GM21367 (cell line): ENCODE data around the gene FCGBP.
"Not testable (repeated sequence)": the region's sequence is repeated elsewhere in the genome, so short reads cannot be mapped to it uniquely, and the experiment has no call there.

ENCODE experiments used
- ATAC-seq: cut with Tn5 transposase; IDR thresholded peaks from one replicate; pipeline ENCODE4 v1.9.1; 2021; ENCODE audit not compliant: unreplicated experiment

Gene FCGBP

DNA sequence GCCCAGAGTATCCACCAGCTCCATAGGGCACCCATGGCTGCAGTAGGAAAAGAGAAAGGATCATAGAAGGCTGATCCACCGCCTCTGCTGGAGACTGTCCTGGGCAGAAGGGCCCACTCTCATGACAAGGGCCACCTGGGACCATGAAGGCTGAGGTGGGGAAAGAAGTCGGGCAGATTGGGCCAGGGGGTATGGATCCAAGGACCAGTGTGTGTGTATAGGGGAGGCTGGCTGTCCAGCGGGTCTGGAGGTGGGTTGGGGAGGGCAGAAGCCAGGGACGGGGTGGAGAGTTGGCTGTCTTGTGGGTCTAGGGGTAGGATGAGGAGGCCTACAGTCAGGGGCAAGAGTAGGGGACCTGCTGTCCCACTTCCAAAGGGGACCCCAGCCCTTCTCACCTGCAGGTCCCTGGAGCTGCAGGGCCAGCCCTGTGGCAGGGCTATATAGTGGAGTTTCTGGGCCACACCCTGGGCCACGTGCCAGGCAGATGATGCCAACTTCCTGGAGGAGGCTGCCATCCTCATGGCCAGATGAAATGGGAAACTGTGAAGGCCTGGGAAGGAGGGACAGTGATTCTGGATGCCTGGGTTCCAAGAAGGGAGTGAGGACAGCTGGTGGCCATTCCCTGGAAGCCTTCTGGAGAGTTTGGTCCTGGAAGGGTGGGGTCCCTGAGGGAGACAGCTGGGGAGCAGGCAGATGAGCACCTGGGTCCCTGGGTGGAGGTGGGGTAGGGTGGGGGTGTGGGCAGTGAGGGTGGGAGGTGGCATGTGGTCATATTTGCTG lies at the start of gene FCGBP:
Gene FCGBP, minus strand, starts transcription at position 51 of the 780 bp plus-strand sequence.
- no peak for ATAC-seq

DNA sequence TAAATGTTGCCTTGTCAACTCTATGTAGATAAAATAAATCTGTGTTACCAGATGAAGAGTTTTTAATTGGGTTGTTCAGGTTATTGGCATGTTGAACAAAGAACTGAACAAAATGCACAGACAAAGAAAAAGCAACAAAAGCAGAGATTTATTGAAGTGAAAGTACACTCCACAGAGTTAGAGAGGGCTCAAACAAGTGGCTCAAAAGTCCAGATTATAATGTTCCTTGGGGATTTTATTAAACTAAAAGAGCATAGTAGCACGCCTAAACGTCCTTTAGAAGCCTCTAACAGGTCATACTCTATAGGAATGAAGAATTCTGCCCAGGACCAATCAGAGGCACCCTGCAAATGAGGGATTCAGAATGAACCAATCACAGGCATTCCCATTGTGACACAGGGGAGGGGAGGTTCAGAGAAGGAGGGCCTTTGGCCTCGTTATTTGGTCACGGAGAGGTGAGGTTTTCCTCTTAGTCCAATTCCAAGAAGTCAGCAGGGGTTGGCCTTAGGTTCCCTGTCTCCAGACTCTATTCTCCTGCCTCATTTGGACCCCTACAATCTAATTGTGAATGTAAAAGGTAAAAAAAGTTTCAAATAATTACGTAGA lies 49.4 kb upstream of the FCGBP start:
- no peak for ATAC-seq

DNA sequence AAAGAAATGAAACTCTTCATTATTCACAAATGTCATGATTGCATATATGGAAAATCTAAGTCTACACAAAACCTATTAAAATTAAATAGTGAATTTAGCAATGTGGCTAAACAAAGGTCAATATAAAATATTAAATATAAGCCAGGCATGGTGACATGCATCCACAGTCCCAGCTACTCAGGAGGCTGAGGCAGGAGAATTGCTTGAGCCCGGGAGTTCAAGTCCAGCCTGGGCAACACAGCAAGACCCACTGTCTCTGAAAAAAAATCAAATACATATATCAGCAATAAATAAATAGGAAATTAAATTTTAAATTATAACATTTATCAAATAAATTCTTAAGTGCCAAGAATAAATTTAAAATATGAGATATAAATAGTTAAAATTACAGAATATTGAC lies 48.4 kb upstream of the FCGBP start:
- no peak for ATAC-seq

DNA sequence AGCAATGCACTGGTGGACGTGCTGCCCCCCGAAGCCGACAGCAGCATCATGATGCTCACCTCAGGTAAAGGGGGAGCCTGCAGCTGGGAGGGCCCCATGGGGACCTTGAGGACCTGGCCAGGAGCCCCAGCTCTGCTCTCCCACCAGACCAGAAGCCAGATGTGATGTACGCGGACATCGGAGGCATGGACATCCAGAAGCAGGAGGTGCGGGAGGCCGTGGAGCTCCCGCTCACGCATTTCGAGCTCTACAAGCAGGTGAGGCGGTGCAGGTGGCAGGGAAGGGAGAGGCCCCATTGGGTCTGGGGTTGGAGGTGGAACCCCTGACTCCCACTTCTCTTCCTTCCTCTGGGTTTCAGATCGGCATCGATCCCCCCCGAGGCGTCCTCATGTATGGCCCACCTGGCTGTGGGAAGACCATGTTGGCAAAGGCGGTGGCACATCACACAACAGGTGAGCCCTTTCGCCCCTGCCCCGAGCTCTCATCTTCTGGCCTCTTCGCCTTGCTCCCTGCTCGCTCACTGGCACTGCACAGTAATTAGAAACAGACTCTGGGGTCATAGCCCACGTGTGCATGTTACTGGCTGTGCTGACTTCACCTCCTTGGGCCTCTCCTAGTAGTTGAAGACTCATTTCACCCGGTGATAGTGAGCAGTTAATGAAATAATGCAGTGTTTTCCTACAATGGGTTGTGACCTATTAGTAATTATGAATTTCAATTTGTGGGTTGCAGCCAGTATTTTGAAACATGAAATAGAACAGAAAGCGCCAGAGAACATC lies 40.1 kb upstream of the FCGBP start:
- no peak for ATAC-seq

DNA sequence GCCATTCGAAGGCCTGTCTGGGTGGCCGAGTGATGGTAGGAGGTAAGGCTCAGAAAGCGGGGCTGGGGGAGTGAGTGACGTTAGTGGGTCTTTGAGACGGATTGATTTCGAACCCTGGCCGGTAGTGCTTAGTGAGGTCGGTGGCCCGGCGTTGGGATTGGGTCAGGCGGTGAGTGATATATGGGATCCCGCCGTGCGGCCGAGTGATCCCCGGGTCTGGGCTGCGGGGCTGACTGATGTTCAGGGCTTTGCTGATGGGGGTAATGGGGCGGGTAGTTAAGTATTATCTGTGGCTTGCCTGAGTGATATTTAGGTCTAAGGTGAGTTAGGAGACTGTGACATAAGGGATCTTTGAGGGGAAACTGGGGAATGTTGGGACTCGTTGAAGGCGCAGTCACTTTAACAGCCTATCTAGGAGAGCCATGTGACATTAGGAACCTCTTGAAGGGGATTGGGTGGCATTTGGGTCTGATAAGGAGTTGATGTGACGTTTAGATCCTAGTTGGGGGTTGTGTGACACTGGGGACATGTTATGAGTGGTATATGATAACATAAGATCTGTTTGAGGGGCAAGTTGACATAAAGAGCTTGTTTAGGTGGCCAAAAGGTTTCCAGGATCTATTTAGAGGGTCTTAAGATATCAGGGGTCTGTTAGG lies 37.1 kb upstream of the FCGBP start:
- ATAC-seq, result no peak

DNA sequence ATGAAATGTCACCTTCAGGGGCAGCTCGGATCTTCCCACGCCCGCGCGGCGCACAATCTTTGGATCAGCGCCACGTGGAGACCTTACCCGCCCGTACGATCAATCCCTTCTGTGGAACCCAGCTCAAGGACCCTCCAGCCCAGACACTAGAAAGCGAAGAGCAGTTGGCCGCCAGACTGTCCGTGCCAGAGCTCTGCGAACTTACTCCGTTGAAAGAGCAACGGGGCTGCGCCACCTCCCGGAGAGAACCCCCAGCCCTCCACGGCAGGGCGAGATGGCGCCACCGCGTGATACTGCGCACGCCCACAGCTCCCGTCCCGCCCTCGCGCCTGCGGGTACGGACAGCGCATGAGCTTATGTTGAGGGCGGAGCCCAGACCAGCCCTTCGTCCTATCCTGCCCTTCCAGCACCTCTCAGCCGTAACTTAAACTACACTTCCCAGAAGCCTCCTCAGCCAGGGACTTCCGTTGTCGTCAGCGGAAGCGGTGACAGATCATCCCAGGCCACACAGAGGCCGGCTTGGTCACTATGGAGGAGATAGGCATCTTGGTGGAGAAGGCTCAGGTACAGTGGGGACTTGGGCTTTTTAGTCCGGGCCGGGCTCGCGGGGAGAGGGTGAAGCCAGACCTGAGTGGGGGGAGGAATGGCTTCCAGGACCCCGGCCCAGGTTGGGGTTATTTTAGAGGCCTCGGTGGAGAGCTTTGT lies 36.4 kb upstream of the FCGBP start, which contains the start of gene PSMC4:
Gene PSMC4, plus strand, starts transcription at position 491 of the 705 bp plus-strand sequence. Its CDS starts 38 bp downstream, at position 529.
- peak; percentile 88 for ATAC-seq

DNA sequence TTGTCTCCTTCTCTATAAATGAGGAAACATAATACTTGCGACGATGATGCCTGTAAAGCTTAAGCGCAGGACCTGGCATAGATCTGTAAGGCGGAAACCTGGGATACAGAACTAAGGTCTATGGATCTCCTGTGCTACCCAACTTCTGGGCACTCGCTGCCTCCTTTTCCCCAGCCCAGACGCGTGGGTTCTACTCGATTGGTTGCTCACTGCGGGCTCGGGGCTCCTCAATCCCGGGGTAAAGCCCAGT lies 35.9 kb upstream of the FCGBP start:
- no peak for ATAC-seq

DNA sequence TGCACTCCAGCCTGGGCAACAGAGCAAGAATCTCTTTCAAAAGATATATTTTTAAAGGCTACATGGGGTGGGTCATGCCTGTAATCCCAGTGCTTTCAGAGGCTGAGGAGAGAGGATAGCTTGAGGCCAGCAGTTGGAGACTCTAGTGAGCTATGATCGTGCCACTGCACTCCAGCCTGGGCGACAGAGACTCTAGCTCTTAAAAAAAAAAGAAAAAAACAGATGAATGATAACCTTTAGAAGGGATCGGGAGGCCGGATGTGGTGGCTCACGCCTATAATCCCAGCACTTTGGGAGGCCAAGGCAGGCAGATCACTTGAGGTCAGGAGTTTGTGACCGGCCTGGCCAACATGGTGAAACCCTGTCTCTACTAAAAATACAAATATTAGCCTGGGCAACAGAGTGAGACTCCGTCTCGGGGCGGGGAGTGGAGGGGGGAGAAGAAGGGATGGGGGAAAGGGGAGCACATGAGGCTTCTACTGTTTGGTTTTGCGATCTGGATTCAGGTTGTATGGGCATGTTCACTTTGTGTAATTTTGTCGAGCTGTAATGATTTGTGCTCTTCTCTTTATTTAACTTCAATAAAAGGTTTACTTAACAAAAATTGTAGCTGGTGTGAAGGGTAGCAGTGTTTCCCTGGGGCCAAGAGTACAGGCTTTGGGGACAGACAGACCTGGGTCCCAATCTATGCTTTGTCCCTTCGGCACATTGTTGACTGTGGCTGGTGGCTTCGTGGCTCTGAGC lies 35.4 kb upstream of the FCGBP start:
- ATAC-seq, result no peak

DNA sequence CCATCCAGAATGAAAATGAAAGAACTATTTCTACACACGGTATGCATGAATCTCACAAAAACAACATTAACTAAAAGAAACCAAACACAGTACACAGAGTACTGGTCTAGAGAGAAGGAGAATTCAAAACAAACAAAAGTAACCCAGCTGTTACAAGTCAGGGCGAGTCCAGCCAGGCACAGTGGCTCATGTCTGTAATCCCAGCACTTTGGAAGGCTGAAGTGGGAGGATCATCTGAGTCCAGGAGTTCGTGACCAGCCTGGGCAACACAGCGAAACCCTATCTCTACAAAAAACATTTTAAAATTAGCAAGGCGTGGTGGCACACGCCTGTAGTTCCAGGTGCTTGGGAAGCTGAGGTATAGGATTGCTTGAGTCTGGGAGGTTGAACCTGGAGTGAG lies 34.8 kb upstream of the FCGBP start:
- no peak for ATAC-seq

DNA sequence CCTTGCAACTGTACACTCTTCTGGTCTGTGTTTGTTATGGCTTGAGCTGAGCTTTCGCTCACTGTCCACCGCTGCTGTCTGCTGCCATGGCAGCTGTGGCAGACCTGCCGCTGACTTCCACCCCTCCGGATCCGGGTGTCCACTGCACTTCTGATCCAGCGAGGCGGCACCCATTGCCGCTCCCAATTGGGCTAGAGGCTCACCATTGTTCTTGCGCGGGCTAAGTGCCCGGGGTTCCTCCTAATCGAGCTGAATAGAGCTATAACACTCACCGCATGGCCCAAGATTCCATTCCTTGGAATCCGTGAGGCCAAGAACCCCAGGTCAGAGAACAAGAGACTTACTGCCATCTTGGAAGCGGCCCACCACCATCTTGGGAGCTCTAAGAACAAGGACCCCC lies 34.4 kb upstream of the FCGBP start:
- ATAC-seq, result no peak

DNA sequence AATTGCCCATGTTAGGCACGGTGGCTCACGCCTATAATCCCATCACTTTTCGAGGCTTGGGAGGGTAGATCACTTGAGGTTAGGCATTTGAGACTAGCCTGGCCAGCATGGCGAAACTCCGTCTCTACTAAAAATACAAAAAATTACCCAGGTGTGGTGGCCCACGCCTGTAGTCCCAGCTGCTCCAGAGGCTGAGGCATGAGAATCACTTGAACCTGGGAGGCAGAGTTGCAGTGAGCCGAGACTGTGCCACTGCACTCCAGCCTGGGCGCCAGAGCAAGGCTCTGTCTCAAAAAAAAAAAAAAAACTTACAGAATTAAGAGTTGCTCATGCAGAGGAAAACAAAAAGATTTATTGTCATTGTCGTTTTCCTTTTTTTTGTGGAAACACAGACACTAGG lies 33.1 kb upstream of the FCGBP start:
- no peak for ATAC-seq

DNA sequence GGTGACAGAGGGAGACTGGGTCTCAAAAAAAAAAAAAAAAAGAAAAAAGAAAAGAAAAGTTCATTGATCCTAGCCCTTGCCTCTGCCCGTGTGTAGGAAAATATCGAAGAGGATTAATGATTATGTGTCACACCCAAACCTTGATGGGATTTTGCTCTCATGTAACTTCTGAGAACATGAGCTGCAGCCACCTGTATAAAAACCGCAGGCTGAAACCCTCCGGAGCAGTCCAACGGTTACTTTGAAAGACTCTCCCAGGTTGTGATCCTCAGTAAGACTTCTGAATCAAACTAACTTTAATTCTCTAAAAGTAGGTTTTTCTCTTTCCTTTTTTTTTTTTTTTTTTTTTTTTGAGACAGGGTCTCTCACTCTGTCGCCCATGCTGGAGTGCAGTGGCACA lies 32.2 kb upstream of the FCGBP start:
- no peak for ATAC-seq

DNA sequence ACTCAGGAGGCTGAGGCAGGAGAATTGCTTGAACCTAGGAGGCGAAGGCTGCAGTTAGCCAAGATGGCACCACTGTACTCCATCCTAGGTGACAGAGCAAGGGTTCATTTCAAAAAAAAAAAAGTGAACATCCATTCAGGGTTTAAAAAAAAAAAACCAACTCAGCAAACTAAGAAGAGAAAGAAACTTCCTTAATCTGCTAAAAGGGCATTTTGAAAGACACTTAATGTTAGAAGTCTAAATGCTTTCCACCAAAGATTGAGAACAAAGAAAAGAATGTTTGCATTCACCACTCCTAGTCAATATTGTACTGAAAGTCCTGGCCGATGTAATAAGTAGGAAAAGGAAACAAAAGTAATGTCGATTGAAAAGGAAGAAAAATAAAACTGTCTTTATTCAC lies 29.5 kb upstream of the FCGBP start:
- ATAC-seq, result no peak

DNA sequence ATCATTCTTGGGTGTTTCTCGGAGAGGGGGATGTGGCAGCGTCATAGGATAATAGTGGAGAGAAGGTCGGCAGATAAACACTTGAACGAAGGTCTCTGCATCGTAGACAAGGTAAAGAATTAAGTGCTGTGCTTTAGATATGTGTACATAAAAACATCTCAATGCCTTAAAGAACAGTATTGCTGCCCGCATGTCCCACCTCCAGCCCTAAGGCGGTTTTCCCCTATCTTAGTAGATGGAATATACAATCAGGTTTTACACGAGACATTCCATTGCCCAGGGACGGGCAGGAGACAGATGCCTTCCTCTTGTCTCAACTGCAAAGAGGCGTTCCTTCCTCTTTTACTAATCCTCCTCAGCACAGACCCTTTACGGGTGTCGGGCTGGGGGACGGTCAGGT lies 25.0 kb upstream of the FCGBP start:
- ATAC-seq, result not testable (repeated sequence)

DNA sequence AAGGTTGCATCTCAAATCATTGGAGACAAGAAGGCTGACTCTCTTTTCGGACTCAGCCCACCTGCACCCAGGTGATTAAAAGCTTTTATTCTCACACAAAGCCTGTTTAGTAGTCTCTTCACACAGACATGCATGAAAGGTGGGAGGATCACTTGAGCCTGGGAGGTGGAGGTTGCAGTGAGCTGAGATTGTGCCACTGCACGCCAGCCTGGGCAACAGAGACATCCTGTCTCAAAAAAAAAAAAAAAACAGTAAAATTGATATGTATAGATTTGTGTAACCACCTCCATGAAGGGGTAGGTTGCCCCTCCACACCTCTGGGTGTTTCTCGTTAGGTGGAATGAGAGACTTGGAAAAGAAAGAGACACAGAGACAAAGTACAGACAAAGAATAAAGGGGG lies 24.5 kb upstream of the FCGBP start:
- ATAC-seq, result not testable (repeated sequence)

DNA sequence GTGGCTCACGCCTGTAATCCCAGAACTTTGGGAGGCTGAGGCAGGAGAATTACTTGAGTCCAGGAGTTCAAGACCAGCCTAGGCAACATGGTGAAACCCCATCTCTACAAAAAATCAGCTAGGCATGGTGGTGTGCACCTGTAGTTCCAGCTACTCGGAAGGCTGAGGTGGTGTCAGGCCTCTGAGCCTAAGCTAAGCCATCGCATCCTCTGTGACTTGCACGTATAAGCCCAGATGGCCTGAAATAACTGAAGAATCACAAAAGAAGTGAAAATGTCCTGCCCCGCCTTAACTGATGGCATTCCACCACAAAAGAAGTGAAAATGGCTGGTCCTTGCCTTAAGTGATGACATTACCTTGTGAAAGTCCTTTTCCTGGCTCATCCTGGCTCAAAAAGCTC lies 23.5 kb upstream of the FCGBP start:
- not testable (repeated sequence) for ATAC-seq

DNA sequence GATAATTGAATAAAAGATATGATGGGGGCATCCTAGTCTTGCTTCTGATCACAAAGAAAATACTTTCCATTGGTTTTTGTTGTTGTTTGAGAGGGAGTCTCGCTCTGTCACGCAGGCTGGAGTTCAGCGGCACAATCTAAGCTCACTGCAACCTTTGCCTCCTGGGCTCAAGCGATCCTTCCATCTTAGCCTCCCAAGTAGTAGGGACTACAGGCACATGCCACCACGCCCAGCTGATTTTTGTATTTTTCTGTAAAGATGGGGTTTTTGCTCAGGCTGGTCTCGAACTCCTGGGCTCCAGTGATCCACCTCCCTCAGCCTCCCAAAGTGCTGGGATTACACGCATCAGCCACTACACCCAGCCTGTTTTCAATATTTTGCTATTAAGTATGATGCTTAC lies 19.5 kb upstream of the FCGBP start:
- no peak for ATAC-seq

DNA sequence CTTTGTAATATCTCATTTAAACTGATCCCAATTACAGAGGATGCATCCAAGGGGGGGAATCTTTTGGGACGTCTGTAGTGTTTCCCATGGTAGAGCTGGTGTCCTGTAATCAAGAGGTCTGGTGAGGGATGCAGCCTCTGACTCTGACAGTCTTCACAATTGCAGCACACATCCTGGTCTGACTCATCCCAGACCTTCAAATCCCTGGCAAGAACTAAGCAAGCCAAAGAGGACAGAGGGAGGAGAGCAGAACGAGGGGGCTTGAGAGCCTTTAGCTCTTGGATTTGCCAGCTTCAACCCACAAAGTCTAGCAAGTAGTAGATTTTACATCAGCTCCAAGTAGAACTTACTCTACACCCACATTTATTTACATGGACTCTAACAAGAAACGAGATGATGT lies 17.3 kb upstream of the FCGBP start:
- ATAC-seq, result no peak

DNA sequence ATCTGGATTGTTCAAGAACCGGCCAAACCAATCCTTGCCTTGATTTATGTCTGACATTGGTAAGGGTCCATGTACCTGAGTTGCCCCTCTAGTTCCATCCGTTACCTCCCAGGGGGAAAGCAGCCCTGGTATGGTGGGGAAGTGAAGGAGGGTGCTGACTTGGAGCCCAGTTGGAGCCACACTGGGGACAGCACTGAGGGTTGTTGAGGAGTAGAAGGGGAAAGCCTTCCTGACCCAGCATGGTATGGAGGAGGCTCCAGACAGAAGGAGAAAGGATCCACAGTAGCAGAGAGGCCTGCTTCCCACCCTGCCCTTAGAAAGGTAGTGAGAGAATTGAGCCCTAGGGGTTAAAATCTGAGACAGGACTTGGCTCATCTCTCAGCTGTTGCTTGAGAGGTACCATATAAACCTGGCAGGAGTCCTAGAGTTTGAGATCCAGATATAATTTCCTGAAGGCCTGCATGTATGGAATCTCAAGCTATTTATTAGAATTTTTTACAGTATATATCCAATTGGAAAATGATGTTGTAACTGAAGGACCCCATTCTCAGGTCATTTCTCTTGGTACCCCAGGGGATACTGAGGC lies 16.7 kb upstream of the FCGBP start:
- ATAC-seq, result no peak
